HEK293 (cell line): ENCODE results near the gene TMEM88.

Experiments used
- HOXD13 ChIP-seq: sonication (generic); formaldehyde crosslinking; IDR thresholded peaks from 2 replicates; pipeline ENCODE4 v1.8.0; 2022; ENCODE audit warnings: missing genetic modification reagents, borderline replicate concordance
- IKZF3 ChIP-seq: fragments of 450-650 bp; IDR thresholded peaks from 2 replicates; pipeline ENCODE4 v1.5.0; 2018; ENCODE audit warnings: missing biosample characterization, mild to moderate bottlenecking, missing genetic modification characterization, moderate library complexity
- INSM2 ChIP-seq: fragments of 450-650 bp; formaldehyde crosslinking; IDR thresholded peaks from 2 replicates; pipeline ENCODE4 v1.5.1; 2016; ENCODE audit warnings: missing biosample characterization, missing genetic modification characterization
- KLF8 ChIP-seq: fragments of 450-650 bp; formaldehyde crosslinking; IDR thresholded peaks from 2 replicates; pipeline ENCODE4 v1.5.1; 2016; ENCODE audit warnings: missing biosample characterization, missing genetic modification characterization
- MYNN ChIP-seq: fragments of 450-650 bp; formaldehyde crosslinking; IDR thresholded peaks from 2 replicates; pipeline ENCODE4 v1.5.1; 2016; ENCODE audit warnings: missing biosample characterization, missing genetic modification characterization, borderline replicate concordance
- MZF1 ChIP-seq: fragments of 450-650 bp; formaldehyde crosslinking; IDR thresholded peaks from 2 replicates; pipeline ENCODE4 v1.5.1; 2017; ENCODE audit warnings: missing biosample characterization, missing genetic modification characterization, borderline replicate concordance
- PRDM2 ChIP-seq: fragments of 450-650 bp; formaldehyde crosslinking; IDR thresholded peaks from 2 replicates; pipeline ENCODE4 v1.5.1; 2016; ENCODE audit warnings: missing biosample characterization, missing genetic modification characterization, borderline replicate concordance
- REPIN1 ChIP-seq: fragments of 450-650 bp; formaldehyde crosslinking; IDR thresholded peaks from 2 replicates; pipeline ENCODE4 v1.5.1; 2017; ENCODE audit warnings: missing biosample characterization, missing genetic modification characterization, low read depth
- SCRT1 ChIP-seq: fragments of 450-650 bp; formaldehyde crosslinking; IDR thresholded peaks from 2 replicates; pipeline ENCODE4 v1.5.1; 2016; ENCODE audit warnings: missing biosample characterization, missing genetic modification characterization, borderline replicate concordance
- SETDB1 ChIP-seq: IDR thresholded peaks from one replicate; pipeline ENCODE4 v1.6.1; 2017; ENCODE audit warnings: mild to moderate bottlenecking, low read length, moderate library complexity, mixed read lengths; ENCODE audit not compliant: insufficient read length
- WT1 ChIP-seq: fragments of 450-650 bp; formaldehyde crosslinking; IDR thresholded peaks from 2 replicates; pipeline ENCODE4 v1.5.1; 2016; ENCODE audit warnings: missing biosample characterization, missing genetic modification characterization
- ZBTB1 ChIP-seq: fragments of 450-650 bp; formaldehyde crosslinking; IDR thresholded peaks from 2 replicates; pipeline ENCODE4 v1.5.1; 2016; ENCODE audit warnings: missing biosample characterization, missing genetic modification characterization
- ZBTB17 ChIP-seq: fragments of 450-650 bp; formaldehyde crosslinking; IDR thresholded peaks from 2 replicates; pipeline ENCODE4 v1.5.1; 2016; ENCODE audit warnings: missing biosample characterization, missing genetic modification characterization
- ZBTB48 ChIP-seq: fragments of 450-650 bp; formaldehyde crosslinking; IDR thresholded peaks from 2 replicates; pipeline ENCODE4 v1.5.1; 2016; ENCODE audit warnings: missing biosample characterization, missing genetic modification characterization
- ZNF157 ChIP-seq: fragments of 450-650 bp; formaldehyde crosslinking; IDR thresholded peaks from 2 replicates; pipeline ENCODE4 v1.5.1; 2016; ENCODE audit warnings: missing biosample characterization, missing genetic modification characterization
- ZNF169 ChIP-seq: fragments of 450-650 bp; formaldehyde crosslinking; IDR thresholded peaks from 2 replicates; pipeline ENCODE4 v1.5.1; 2016; ENCODE audit warnings: missing biosample characterization, missing genetic modification characterization
- ZNF174 ChIP-seq: fragments of 450-650 bp; formaldehyde crosslinking; IDR thresholded peaks from 2 replicates; pipeline ENCODE4 v1.5.0; 2017; ENCODE audit warnings: missing biosample characterization, mild to moderate bottlenecking, missing genetic modification characterization
- ZNF292 ChIP-seq: fragments of 450-650 bp; formaldehyde crosslinking; IDR thresholded peaks from 2 replicates; pipeline ENCODE4 v1.5.1; 2016; ENCODE audit warnings: low read depth, missing biosample characterization, missing genetic modification characterization, borderline replicate concordance
- ZNF426 ChIP-seq: fragments of 450-650 bp; formaldehyde crosslinking; IDR thresholded peaks from 2 replicates; pipeline ENCODE4 v1.5.1; 2017; ENCODE audit warnings: missing biosample characterization, missing genetic modification characterization, mild to moderate bottlenecking, inconsistent platforms, moderate library complexity
- ZNF449 ChIP-seq: fragments of 450-650 bp; formaldehyde crosslinking; IDR thresholded peaks from 2 replicates; pipeline ENCODE4 v1.5.1; 2017; ENCODE audit warnings: missing biosample characterization, mild to moderate bottlenecking, missing genetic modification characterization, moderate library complexity
- ZNF529 ChIP-seq: fragments of 450-650 bp; formaldehyde crosslinking; IDR thresholded peaks from 2 replicates; pipeline ENCODE4 v1.5.1; 2017; ENCODE audit warnings: missing genetic modification characterization, missing biosample characterization; ENCODE audit not compliant: insufficient replicate concordance
- ZNF548 ChIP-seq: fragments of 450-650 bp; formaldehyde crosslinking; IDR thresholded peaks from 2 replicates; pipeline ENCODE4 v1.5.1; 2016; ENCODE audit warnings: missing biosample characterization, missing genetic modification characterization
- ZNF626 ChIP-seq: fragments of 450-650 bp; sonication (Bioruptor Pico); formaldehyde crosslinking; IDR thresholded peaks from 2 replicates; pipeline ENCODE4 v1.5.1; 2018; ENCODE audit warnings: missing biosample characterization, missing genetic modification characterization, inconsistent platforms
- ZNF670 ChIP-seq: fragments of 450-650 bp; formaldehyde crosslinking; IDR thresholded peaks from 2 replicates; pipeline ENCODE4 v1.5.1; 2016; ENCODE audit warnings: missing biosample characterization, missing genetic modification characterization, low read depth
- ZSCAN30 ChIP-seq: fragments of 450-650 bp; IDR thresholded peaks from 2 replicates; pipeline ENCODE4 v1.5.1; 2018; ENCODE audit warnings: missing biosample characterization, mild to moderate bottlenecking, missing genetic modification characterization, moderate library complexity
- TF ChIP-seq, protein P1 (sequence below): fragments of 450-650 bp; formaldehyde crosslinking; IDR thresholded peaks from 2 replicates; pipeline ENCODE4 v1.5.1; 2016; ENCODE audit warnings: missing biosample characterization, missing genetic modification characterization
- TF ChIP-seq, protein P2 (sequence below): fragments of 450-650 bp; formaldehyde crosslinking; IDR thresholded peaks from 2 replicates; pipeline ENCODE4; 2016; ENCODE audit warnings: missing biosample characterization, missing genetic modification characterization

TMEM88 gene

GRCh38 chr17:7886227-7887037, 31.6 kb downstream of the TMEM88 start (continued):
- TF ChIP-seq REPIN1 (no peak), PRDM2 (tag by site-specific recombination) (no peak), MYNN (tag by site-specific recombination) (no peak), ZBTB17 (tag by site-specific recombination) (no peak), WT1 (tag by site-specific recombination) (peak; percentile 93), HOXD13 (CRISPR knock-in tag) (no peak), KLF8 (tag by site-specific recombination) (no peak), ZNF626 (tag by site-specific recombination) (no peak), ZNF529 (no peak), INSM2 (tag by site-specific recombination) (no peak), ZNF548 (no peak), ZNF174 (tag by site-specific recombination) (no peak), ZNF157 (tag by site-specific recombination) (no peak), ZNF426 (tag by site-specific recombination) (no peak), ZSCAN30 (tag by site-specific recombination) (no peak; the same call in 1 of the 2 replicates), IKZF3 (tag by site-specific recombination) (no peak), MZF1 (no peak), ZBTB1 (tag by site-specific recombination) (0 out of 2 replicates have a peak, but pooled peaks have one; percentile 3), SCRT1 (no peak), SETDB1 (no peak), ZNF169 (tag by site-specific recombination) (no peak), ZBTB48 (tag by site-specific recombination) (no peak), ZNF449 (tag by site-specific recombination) (peak; percentile 48; the same call in 1 of the 2 replicates), ZNF670 (tag by site-specific recombination) (no peak), ZNF292 (tag by site-specific recombination) (no peak)
- TF ChIP-seq, protein P1, sequence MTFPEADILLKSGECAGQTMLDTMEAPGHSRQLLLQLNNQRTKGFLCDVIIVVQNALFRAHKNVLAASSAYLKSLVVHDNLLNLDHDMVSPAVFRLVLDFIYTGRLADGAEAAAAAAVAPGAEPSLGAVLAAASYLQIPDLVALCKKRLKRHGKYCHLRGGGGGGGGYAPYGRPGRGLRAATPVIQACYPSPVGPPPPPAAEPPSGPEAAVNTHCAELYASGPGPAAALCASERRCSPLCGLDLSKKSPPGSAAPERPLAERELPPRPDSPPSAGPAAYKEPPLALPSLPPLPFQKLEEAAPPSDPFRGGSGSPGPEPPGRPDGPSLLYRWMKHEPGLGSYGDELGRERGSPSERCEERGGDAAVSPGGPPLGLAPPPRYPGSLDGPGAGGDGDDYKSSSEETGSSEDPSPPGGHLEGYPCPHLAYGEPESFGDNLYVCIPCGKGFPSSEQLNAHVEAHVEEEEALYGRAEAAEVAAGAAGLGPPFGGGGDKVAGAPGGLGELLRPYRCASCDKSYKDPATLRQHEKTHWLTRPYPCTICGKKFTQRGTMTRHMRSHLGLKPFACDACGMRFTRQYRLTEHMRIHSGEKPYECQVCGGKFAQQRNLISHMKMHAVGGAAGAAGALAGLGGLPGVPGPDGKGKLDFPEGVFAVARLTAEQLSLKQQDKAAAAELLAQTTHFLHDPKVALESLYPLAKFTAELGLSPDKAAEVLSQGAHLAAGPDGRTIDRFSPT (tag by site-specific recombination), result no peak
- TF ChIP-seq, protein P2, sequence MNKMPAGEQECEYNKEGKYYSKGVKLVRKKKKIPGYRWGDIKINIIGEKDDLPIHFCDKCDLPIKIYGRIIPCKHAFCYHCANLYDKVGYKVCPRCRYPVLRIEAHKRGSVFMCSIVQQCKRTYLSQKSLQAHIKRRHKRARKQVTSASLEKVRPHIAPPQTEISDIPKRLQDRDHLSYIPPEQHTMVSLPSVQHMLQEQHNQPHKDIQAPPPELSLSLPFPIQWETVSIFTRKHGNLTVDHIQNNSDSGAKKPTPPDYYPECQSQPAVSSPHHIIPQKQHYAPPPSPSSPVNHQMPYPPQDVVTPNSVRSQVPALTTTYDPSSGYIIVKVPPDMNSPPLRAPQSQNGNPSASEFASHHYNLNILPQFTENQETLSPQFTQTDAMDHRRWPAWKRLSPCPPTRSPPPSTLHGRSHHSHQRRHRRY (tag by site-specific recombination), result no peak
